ENCODE measurements around the gene RGS11.

The RGS11 gene

GRCh38 chr16:314795-315299, 39.1 kb upstream of the RGS11 start:
- no peak overlapping the region for H3K27ac ChIP-seq (ENCODE audit: low read depth, low read length)

DNA sequence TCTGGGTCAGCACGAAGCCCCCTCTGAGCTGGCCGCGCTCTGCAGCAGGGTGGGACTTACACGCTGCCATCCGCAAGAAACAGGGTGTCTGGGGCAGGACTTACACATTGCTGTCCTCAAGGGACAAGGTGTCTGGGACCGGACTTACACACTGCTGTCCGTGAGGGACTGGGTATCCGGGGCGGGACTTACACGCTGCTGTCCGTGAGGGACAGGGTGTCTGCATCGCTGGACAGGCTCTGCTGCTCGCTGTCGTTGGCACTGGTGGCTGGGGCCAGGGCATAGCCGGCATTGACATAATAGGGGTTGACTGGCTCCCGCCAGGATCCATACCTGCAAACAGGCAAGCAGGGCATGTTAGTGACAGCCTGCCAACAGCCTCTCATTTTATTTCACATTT, 38.6 kb upstream of the RGS11 start:
- no peak overlapping the region for H3K27ac ChIP-seq (ENCODE audit: low read depth, low read length)
- peaks cover 23% of the 10 kb centered on the region for H3K36me3 ChIP-seq (ENCODE audit: control insufficient read depth, low read length)
- H3K79me2 ChIP-seq (ENCODE audit: control insufficient read depth, low read length) = peaks cover 41% of the 10 kb centered on the region
- H3K4me2 ChIP-seq (ENCODE audit: low read length) = no peak overlapping the region
- H3F3A ChIP-seq (ENCODE audit: control insufficient read depth, insufficient read depth) = no peaks in the 10 kb centered on the region
- H3K4me3 ChIP-seq (ENCODE audit: low read length) = no peak overlapping the region
- H3K9me3 ChIP-seq (ENCODE audit: control insufficient read depth, insufficient read depth, low read length) = no peaks in the 10 kb centered on the region
- no peaks in the 10 kb centered on the region for H4K20me1 ChIP-seq (ENCODE audit: control insufficient read depth, insufficient read depth, low read depth, low read length)
- no peaks in the 10 kb centered on the region for H3K27me3 ChIP-seq (ENCODE audit: control insufficient read depth, low read length)
- H3K9me2 ChIP-seq (replicated peaks; ENCODE audit: control insufficient read depth, low read length) = no peaks in the 10 kb centered on the region
- TF ChIP-seq EZH2phosphoT487 (IDR thresholded peaks at IDR 0.05; ENCODE audit: borderline replicate concordance, low read length) = no peak
- TF ChIP-seq, protein P1, sequence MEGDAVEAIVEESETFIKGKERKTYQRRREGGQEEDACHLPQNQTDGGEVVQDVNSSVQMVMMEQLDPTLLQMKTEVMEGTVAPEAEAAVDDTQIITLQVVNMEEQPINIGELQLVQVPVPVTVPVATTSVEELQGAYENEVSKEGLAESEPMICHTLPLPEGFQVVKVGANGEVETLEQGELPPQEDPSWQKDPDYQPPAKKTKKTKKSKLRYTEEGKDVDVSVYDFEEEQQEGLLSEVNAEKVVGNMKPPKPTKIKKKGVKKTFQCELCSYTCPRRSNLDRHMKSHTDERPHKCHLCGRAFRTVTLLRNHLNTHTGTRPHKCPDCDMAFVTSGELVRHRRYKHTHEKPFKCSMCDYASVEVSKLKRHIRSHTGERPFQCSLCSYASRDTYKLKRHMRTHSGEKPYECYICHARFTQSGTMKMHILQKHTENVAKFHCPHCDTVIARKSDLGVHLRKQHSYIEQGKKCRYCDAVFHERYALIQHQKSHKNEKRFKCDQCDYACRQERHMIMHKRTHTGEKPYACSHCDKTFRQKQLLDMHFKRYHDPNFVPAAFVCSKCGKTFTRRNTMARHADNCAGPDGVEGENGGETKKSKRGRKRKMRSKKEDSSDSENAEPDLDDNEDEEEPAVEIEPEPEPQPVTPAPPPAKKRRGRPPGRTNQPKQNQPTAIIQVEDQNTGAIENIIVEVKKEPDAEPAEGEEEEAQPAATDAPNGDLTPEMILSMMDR (IDR thresholded peaks at IDR 0.05; ENCODE audit: low read depth, low read length, poor library complexity, severe bottlenecking) = no peak
- H3K4me1 ChIP-seq (ENCODE audit: control insufficient read depth, low read length) = no peaks in the 10 kb centered on the region

More at GRCh38 chr16:314795-315299, 39.1 kb upstream of the RGS11 start:
- Histone ChIP-seq H3K79me2 (ENCODE audit: control insufficient read depth, low read length) (peaks cover 46% of the 10 kb centered on the region), H3K9me3 (ENCODE audit: control insufficient read depth, insufficient read depth, low read length) (no peaks in the 10 kb centered on the region), H4K20me1 (ENCODE audit: control insufficient read depth, insufficient read depth, low read depth, low read length) (no peaks in the 10 kb centered on the region), H3K27me3 (ENCODE audit: control insufficient read depth, low read length) (no peaks in the 10 kb centered on the region), H3F3A (ENCODE audit: control insufficient read depth, insufficient read depth) (no peaks in the 10 kb centered on the region), H3K36me3 (ENCODE audit: control insufficient read depth, low read length) (peaks cover 21% of the 10 kb centered on the region), H3K4me1 (ENCODE audit: control insufficient read depth, low read length) (no peaks in the 10 kb centered on the region), H3K9me2 (replicated peaks; ENCODE audit: control insufficient read depth, low read length) (no peaks in the 10 kb centered on the region), H3K4me2 (ENCODE audit: low read length) (no peak overlapping the region), H3K4me3 (ENCODE audit: low read length) (no peak overlapping the region)
- no peak for TF ChIP-seq EZH2phosphoT487 (IDR thresholded peaks at IDR 0.05; ENCODE audit: borderline replicate concordance, low read length)
- TF ChIP-seq, protein P1 (IDR thresholded peaks at IDR 0.05; ENCODE audit: low read depth, low read length, poor library complexity, severe bottlenecking) = no peak

DNA sequence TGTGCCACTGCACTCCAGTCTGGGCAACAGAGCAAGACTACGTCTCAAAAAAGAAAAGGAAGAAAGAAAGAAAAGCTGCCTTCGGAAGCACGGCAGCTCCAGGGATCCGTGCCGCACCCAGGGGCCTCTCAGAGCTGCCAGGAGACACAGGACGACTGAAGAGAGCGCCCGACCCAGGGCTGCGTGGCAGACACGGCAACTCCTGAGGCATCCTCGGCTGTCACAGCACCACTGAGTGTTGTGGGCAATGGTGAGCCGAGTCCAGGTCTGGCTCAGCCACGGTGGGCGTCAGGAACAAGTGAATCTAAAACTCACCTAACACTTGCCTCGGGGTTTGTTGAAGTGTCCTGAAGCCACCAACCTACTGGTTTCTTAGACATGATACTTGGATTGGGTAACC, 36.0 kb upstream of the RGS11 start:
- H3K27ac ChIP-seq (ENCODE audit: low read depth, low read length) = no peak overlapping the region
- TF ChIP-seq, protein P1 (IDR thresholded peaks at IDR 0.05; ENCODE audit: low read depth, low read length, poor library complexity, severe bottlenecking) = no peak
- TF ChIP-seq EZH2phosphoT487 (IDR thresholded peaks at IDR 0.05; ENCODE audit: borderline replicate concordance, low read length) = no peak

More for the DNA sequence above, 36.0 kb upstream of the RGS11 start:
- Histone ChIP-seq H3K36me3 (ENCODE audit: control insufficient read depth, low read length) (peaks cover 28% of the 10 kb centered on the region), H3K4me3 (ENCODE audit: low read length) (no peak overlapping the region), H3F3A (ENCODE audit: control insufficient read depth, insufficient read depth) (no peaks in the 10 kb centered on the region), H3K27me3 (ENCODE audit: control insufficient read depth, low read length) (no peaks in the 10 kb centered on the region), H3K9me2 (replicated peaks; ENCODE audit: control insufficient read depth, low read length) (no peaks in the 10 kb centered on the region), H3K79me2 (ENCODE audit: control insufficient read depth, low read length) (peaks cover 14% of the 10 kb centered on the region), H3K4me1 (ENCODE audit: control insufficient read depth, low read length) (no peaks in the 10 kb centered on the region), H3K4me2 (ENCODE audit: low read length) (no peak overlapping the region), H4K20me1 (ENCODE audit: control insufficient read depth, insufficient read depth, low read depth, low read length) (no peaks in the 10 kb centered on the region), H3K9me3 (ENCODE audit: control insufficient read depth, insufficient read depth, low read length) (no peaks in the 10 kb centered on the region)

Data from DOHH2 (cell line).